T-cell (primary cell): ENCODE data around the gene OGDH. TPM values are rescaled to one million over a fixed set of nuclear protein-coding genes. Genes with fewer than 3 reads are reported as not detected.

Experiments used
- total RNA-seq, 35 experiments: library from RNA in 6 of 35; stranded (reverse) in 6 of 35; fragments of 120-200 nt in 1 of 35; gene quantifications; one replicate each; pipeline versions ENCODE4 v1.2.1 to v1.2.4 and lab custom pipeline; 2013 to 2026

The OGDH gene
- total RNA-seq, 5 donors from 2014 or later (not counting 1 experiment from before 2014, with no cell fraction given): 58.9 to 113 (median 108) TPM

Other genes with a start within 250 kb of the OGDH start
- gene NUDCD3, start 116.0 kb upstream of the OGDH start, total RNA-seq: 100 to 1,000 TPM in 1 of 5 donors, 10 to 100 TPM in 4; 87.9 to 106 (median 95.9) TPM
- gene NPC1L1, start 65.3 kb upstream of the OGDH start, total RNA-seq: under 1 TPM in 4 of 5 donors, not detected in 1; 0.06 to 0.50 (median 0.10) TPM
- gene DDX56, start 32.7 kb upstream of the OGDH start, total RNA-seq: 100 to 1,000 TPM in 4 of 5 donors, 10 to 100 TPM in 1; 97.5 to 118 (median 107) TPM
- 100 to 1,000 TPM in 1 of 5 donors, 10 to 100 TPM in 4; 84.5 to 106 (median 93.1) TPM for gene TMED4, start 24.4 kb upstream of the OGDH start, total RNA-seq
- 100 to 1,000 TPM; 112 to 172 (median 145) TPM for gene ZMIZ2, start 142.2 kb downstream of the OGDH start, total RNA-seq
- gene PPIA, start 190.1 kb downstream of the OGDH start, total RNA-seq: 100 to 1,000 TPM; 673 to 863 (median 774) TPM
- gene H2AZ2, start 241.5 kb downstream of the OGDH start, total RNA-seq: 100 to 1,000 TPM; 151 to 177 (median 158) TPM